Inflammatory macrophage treated with lipopolysaccharide for 4 hours (primary cell): ENCODE results near the gene FGR.

Source experiments
- DNase-seq: peaks from one replicate; pipeline ENCODE4 v3.0.0-alpha.2; 2020

FGR gene

GRCh38 chr1:27659497-27660299 is 24.7 kb upstream of the FGR start:
- peak; percentile 93 for DNase-seq

DNA sequence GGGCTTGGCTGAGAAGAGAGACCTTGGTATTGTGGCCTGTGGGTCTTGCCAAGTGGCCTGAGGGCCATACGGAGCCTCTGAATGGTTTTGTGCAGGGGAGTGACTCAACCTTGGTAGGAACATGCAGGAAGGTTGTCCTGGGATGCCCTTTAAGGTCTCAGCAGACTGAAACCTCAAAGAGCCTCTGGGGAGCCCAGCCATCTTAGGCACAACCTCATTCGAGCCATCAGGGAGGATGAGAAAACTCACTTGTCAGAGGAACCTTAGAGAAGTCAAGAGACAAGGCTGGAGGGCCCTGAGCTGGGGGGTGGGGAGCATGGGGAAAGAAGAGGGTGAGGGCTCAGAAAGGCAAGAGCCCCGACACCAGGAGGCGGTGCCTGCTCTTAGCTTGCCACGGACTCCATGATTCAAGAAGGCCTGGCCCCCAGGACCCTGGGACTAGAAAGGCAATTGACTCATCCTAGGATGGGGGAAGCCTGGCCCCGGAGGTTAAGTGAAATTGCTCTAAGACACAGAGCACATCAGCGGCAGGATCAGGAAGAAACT is 24.0 kb upstream of the FGR start:
- peak; percentile 58 for DNase-seq

- peak; percentile 94 for DNase-seq
These were observed 21.3 kb upstream of the FGR start for GRCh38 chr1:27656157-27656893.

DNA sequence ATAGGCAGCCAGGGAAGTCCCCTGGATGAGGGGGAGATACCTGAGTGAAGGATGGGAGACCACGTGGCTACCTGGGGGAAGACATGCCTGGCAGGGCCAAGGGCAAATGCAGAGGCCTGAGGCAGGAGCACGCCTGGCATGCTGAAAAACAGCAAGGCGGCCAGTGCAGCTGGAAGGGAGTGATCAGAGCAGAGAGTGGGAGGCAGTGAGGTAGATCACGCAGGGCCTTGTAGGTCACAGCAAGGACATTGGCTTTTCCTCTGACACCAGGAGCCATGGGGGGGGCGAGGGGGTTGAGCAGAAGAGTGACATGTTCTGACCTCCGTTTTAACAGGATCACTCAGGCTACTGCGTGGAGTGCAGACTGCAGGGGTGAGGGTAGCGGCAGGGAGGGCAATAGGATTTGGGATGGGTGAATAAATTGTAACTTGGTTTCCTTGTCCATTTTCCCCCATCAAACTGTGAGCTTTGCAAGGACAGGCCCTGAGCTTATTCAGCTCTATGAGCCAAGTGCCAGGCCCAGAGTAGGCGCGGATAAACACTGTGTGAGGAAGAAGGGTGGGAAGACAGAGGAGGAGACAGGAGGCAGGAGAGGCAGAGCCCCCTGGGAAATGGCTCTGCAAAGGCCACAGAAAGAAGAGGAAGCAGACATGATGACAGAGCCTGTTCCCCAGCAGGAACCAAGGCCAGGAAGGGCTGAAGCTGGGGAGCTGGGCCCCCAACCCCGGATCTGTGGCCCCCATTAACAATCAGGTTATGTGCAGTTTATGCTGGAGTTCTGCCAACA is 20.4 kb upstream of the FGR start:
- peak; percentile 63 for DNase-seq

DNA sequence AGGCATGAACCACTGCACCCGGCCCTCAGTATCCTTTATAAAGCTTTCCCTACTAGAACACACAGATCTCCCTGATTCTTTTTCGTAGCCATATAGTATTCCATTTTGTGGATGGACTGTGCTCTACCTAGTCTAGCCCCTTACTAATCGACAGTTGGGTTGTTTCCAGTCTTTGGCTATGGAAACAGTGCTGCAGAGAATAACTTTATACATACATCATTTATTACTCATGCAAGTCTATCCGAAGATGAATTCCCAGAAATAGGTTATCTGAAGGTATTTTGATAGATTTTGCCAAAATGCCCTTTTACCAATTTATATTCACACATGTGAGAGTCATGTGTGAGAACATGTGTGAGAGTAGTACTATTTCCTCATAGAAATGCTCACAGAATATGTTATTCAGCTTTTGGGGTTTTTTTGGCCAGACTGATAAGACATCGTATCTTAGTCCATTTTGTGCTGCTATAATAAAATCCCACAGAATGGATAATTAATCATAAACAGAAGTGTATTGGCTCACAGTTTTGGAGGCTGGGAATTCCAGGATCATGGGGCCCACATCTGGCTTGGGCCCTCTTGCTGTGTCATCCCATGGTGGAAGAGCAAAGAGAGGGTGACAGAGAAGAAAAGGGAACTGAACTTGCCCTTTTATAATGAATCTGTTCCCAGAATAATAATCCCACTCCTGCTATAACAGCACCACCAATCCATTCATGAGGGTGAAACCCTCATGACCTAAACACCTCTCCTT is 17.3 kb upstream of the FGR start:
- peak; percentile 63 for DNase-seq

- peak; percentile 96 for DNase-seq
These were observed 15.7 kb upstream of the FGR start for GRCh38 chr1:27650539-27651175.

DNA sequence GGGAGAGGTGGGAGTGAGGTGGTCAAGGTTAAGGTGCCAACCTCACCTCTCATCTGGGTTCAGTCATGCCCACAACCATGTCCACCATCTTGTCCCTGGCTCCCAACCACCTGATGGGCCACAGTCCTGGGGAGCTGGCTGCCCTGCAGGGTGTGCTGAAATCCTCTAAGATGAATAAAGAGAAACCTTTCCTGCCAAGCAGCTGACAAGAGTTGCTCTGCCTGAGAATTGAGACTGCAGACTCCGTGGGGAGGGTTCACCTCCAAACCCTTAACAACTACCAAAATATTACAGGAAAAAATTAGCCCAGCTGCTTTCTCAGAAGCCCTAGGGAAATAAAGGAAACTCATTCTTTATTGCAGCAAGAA is 15.2 kb upstream of the FGR start:
- DNase-seq: no peak

DNA sequence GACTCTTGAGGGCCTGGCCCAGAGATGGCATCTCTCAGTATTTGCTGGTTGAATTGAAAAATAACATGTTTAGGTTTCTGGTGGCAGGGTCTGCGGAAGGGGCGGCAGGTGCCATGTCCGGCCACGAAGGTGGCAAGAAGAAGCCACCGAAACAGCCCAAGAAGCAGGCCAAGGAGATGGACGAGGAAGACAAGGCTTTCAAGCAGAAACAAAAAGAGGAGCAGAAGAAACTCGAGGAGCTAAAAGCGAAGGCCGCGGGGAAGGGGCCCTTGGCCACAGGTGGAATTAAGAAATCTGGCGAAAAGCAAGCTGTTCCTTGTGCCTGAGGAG is 14.3 kb upstream of the FGR start:
- DNase-seq: no peak

DNA sequence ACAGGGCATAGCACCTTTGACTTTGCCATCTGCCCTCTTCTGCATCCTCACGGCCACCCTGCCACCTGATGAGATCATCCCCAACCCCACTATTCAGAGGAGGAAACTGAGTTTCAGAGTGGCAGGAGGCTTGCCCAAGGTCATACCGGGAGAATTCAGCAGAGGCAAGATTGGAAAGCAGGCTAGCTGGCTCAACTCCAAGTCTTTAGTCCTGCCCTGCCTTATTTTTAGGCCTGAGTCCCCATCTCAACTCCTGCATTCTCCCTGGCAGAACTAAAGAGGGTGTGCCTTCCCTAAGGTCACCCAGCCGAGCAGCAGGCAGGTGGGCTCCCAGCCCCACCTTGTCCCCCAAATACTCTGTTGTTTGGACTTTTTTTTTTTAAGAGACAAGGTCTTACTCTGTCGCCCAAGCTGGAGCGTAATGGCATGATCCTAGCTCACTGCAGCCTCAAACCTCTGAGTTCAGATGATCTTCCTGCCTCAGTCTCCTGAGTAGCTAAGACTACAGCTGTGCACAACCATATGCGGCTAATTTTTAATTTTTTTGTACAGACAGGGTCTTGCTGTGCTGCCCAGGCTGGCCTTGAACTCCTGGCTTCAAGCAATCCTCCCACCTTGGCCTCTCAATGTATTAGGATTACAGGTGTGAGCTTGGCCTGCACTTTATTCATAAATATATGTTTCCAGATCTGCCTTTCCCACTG is 13.8 kb upstream of the FGR start:
- DNase-seq: no peak

DNA sequence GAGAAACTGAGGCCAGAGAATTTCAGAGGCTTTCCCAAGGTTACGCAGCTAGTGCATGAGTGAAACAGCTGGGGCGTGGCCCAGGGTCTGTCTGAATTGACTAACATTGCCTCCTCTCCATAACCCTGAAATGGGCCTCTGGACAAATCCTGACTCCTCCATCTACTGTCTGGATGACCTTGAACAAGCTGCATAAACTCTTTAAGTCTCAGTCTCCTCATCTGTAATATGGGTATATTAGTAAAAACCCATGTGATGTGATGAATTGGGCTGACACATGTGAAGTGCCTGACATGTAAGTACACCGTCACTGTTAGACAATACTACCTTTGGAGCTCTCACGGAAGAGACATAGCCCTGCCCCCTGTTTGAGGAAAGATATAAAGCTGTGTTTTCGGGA is 12.3 kb upstream of the FGR start:
- no peak for DNase-seq

GRCh38 chr1:27646676-27647075 is 11.7 kb upstream of the FGR start:
- no peak for DNase-seq

DNA sequence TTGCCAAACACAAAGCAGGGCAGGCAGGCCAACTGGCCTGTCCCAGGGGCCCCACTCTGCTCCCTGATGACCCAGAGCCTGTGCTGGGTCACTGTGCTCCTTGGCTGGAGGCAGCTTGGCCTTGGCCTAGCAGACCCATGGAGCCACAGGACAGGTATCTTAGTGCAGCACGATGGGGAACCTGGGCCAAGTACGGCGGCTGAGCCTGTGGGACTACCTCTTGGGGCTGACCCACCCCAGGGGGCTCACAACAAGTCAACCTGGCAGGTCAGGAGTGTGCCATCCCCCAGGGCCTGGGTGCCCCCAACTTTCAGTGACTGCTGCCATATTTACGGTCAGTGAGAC is 10.1 kb upstream of the FGR start:
- no peak for DNase-seq

- DNase-seq: no peak
These were observed 9.5 kb upstream of the FGR start for GRCh38 chr1:27644369-27645070.

GRCh38 chr1:27643600-27644368 is 8.8 kb upstream of the FGR start:
- peak; percentile 74 for DNase-seq

DNA sequence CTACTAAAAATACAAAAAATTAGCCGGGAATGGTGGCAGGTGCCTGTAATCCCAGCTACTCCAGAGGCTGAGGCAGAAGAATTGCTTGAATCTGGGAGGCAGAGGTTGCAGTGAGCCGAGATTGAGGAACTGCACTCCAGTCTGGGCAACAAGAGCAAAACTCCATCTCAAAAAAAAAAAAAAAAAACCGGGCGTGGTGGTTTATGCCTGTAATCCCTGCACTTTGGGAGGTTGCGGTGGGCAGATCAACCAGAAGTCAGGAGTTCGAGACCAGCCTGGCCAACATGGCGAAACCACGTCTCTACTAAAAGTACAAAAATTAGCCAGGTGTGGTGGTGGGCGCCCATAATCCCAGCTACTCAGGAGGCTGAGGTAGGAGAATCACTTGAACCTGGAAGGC is 5.5 kb upstream of the FGR start:
- peak; percentile 57 for DNase-seq

- no peak for DNase-seq
These were observed 3.8 kb upstream of the FGR start for GRCh38 chr1:27638805-27639204.

DNA sequence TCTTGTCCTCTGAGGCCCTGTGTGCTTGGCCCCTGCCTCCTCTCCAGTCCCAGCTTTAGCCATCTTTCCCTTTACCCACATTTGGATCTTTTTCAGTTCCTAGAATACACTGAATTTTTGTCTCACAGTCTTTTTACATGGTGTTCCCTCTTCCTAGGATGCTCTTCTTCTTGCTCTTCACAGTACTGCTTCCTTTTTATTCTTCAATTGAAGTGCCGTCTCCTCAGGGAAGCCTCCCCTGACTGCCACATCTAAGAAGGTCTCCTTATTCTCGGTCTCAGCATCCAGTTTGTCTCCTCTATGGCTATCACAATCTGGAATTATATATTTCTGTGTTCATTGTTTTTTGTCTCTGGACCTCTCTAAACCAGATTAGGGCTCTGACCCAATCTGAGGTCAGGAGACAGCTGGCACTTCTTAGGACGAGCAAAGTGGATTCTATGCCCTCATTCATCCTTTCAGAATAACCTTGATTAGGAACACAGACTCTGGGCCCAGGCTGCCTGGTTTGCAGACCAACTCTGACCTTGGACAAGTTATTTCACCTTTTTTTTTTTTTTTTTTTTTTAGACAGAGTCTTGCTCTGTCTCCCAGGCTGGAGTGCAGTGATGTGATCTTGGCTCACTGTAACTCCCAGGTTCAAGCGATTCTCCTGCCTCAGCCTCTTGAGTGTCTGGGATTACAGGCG is 3.2 kb upstream of the FGR start:
- DNase-seq: no peak

GRCh38 chr1:27635396-27636142 is 584 bp upstream of the FGR start:
- DNase-seq: peak; percentile 56
